A673 (cell line): ENCODE results near the gene NPW.

ENCODE experiments used
- CTCF ChIP-seq: fragments of 300-800, 200-600 bp; sonication (generic); conservative IDR thresholded peaks from 2 replicates; pipeline ENCODE4 v1.5.1; 2017; ENCODE audit warnings: low read depth, mild to moderate bottlenecking, antibody characterized with exemption, low read length, moderate library complexity, mixed read lengths
- EZH2 ChIP-seq: fragments of 200-600 bp; sonication (generic); IDR thresholded peaks from 2 replicates; pipeline ENCODE4 v1.6.1; 2017; ENCODE audit warnings: borderline replicate concordance, low read depth, mild to moderate bottlenecking, mixed read lengths, antibody characterized with exemption, low read length; ENCODE audit not compliant: poor library complexity, severe bottlenecking

- TF ChIP-seq EZH2 (no peak), CTCF (no peak)
Measured at GRCh38 chr16:1978476-1979120, 41.0 kb upstream of the NPW start.
